Thyroid gland (tissue), 4 donors: ENCODE measurements around the gene TBC1D24.

Experiments used
- CTCF ChIP-seq, 6 experiments: fragments of 200-600 bp in 3 of 6; fragments of 450-650 bp in 3 of 6; sonication (generic) in 3 of 6; IDR thresholded peaks; one replicate each; pipeline ENCODE4 v1.5.1; 2016 to 2019; ENCODE audit warnings: antibody characterized with exemption in 6 of 6, mild to moderate bottlenecking in 2 of 6, inconsistent platforms in 1 of 6, moderate library complexity in 1 of 6
- POLR2A ChIP-seq, 2 donors: fragments of 450-650 bp; IDR thresholded peaks; one replicate each; pipeline ENCODE4 v1.6.1; 2017; ENCODE audit warnings: antibody characterized with exemption in 2 of 2, mild to moderate bottlenecking in 2 of 2, moderate library complexity in 1 of 2

- TF ChIP-seq CTCF (IDR thresholded peaks at IDR 0.05): no peak
- TF ChIP-seq POLR2A (IDR thresholded peaks at IDR 0.05): peak in 1 of 2 donors; percentile 79
Observed at GRCh38 chr16:2474877-2475412, at the start of gene TBC1D24.
